ENCODE results near the gene ENPEP.
A peak's percentile ranks its signal among the peaks of the same experiment; 100 is the strongest.

ENPEP gene

DNA sequence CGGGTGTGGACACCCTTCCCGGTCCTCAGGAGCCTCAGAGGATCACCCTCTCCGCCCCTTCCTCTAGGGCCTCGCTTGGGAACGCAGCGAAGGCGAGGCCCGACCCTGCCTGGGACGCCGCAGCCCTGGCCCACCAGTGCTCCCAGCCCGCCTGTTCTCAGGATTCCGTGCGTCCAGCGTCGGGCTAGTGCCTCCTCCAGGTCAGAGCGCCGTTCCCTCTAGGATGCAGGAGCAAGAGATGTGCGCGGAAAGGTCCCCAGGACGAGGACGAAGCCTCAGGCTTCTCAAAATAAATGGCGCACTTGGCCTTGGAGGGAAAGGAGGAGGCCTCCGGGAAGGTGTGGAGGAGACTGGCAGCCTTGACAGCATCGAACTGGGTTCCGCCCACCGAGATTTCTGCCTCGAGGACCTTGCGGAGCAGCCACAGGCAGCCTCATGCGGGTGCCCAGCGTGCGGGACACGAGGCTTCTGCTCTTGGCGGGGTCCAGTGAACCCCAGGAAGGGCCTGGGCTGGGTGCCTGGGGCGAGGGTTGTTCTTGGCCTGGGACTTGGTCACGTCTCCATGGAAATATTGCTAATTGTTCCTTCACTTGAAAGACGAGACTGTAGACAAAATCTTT lies 111.8 kb downstream of the ENPEP start:
- Histone ChIP-seq H3K4me1 (ENCODE audit: insufficient read depth, poor library complexity, severe bottlenecking) (no peaks in the 10 kb centered on the region), H3K4me3 (ENCODE audit: severe bottlenecking) (no peak overlapping the region), H3K9me3 (ENCODE audit: severe bottlenecking) (no peaks in the 10 kb centered on the region), H3K27me3 (ENCODE audit: insufficient read depth, poor library complexity, severe bottlenecking) (no peaks in the 10 kb centered on the region), H3K36me3 (ENCODE audit: low read depth) (no peaks in the 10 kb centered on the region), H3K27ac (ENCODE audit: poor library complexity, severe bottlenecking) (no peak overlapping the region)
- TF ChIP-seq, protein P1, sequence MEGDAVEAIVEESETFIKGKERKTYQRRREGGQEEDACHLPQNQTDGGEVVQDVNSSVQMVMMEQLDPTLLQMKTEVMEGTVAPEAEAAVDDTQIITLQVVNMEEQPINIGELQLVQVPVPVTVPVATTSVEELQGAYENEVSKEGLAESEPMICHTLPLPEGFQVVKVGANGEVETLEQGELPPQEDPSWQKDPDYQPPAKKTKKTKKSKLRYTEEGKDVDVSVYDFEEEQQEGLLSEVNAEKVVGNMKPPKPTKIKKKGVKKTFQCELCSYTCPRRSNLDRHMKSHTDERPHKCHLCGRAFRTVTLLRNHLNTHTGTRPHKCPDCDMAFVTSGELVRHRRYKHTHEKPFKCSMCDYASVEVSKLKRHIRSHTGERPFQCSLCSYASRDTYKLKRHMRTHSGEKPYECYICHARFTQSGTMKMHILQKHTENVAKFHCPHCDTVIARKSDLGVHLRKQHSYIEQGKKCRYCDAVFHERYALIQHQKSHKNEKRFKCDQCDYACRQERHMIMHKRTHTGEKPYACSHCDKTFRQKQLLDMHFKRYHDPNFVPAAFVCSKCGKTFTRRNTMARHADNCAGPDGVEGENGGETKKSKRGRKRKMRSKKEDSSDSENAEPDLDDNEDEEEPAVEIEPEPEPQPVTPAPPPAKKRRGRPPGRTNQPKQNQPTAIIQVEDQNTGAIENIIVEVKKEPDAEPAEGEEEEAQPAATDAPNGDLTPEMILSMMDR (IDR thresholded peaks at IDR 0.05; ENCODE audit: poor library complexity, severe bottlenecking): no peak
- ATAC-seq (ENCODE audit: low read depth) (no peak), DNase-seq (ENCODE audit: low spot score) (no peak)

DNA sequence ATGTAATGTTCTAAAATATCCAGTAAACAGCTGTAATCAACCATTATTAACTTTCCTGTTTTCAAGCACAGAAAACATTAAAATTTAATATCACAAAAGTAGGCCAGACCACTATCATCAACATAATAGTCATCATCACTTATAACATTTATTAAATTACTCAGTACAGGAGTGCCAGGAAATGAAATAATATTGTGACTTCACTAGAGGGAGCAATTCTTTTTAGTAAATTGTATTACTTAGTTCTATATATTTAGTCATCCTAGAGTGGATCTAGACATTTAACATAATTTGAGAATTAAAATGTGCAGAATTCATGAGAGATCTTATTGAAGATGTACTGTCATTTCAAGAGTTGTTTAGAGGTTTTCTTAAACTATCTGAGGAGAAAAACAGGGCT lies 113.3 kb downstream of the ENPEP start:
- no peaks in the 10 kb centered on the region for H3K4me1 ChIP-seq (ENCODE audit: insufficient read depth, poor library complexity, severe bottlenecking)
- TF ChIP-seq, protein P1 (IDR thresholded peaks at IDR 0.05; ENCODE audit: poor library complexity, severe bottlenecking): peak; percentile 55
- H3K36me3 ChIP-seq (ENCODE audit: low read depth): no peaks in the 10 kb centered on the region
- no peak for DNase-seq (ENCODE audit: low spot score)
- H3K27ac ChIP-seq (ENCODE audit: poor library complexity, severe bottlenecking): no peak overlapping the region
- no peaks in the 10 kb centered on the region for H3K9me3 ChIP-seq (ENCODE audit: severe bottlenecking)
- H3K27me3 ChIP-seq (ENCODE audit: insufficient read depth, poor library complexity, severe bottlenecking): no peaks in the 10 kb centered on the region
- ATAC-seq (ENCODE audit: low read depth): no peak; the same call in 2 of the 3 replicates
- H3K4me3 ChIP-seq (ENCODE audit: severe bottlenecking): no peak overlapping the region

DNA sequence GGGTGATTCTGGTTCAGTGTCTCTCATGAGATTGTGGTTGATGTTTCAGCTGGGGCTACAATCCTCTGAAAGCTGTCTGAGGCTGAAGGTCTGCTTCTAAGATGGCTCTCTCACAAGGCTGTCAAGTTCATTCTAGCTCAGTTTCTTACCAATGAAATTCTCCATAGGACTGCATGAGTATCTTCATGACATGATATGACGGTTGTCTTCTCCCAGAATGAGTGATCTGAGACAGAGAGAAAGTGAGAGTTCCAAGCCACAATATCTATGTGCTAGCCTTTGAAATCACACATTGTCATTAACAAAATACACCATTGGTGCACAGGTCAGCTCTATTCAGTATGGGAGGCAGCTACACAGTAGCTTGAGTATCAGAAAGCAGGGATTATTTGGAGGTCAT lies 119.6 kb downstream of the ENPEP start:
- Histone ChIP-seq H3K27me3 (ENCODE audit: insufficient read depth, poor library complexity, severe bottlenecking) (no peaks in the 10 kb centered on the region), H3K4me3 (ENCODE audit: severe bottlenecking) (no peak overlapping the region), H3K9me3 (ENCODE audit: severe bottlenecking) (no peaks in the 10 kb centered on the region), H3K4me1 (ENCODE audit: insufficient read depth, poor library complexity, severe bottlenecking) (no peaks in the 10 kb centered on the region), H3K27ac (ENCODE audit: poor library complexity, severe bottlenecking) (no peak overlapping the region), H3K36me3 (ENCODE audit: low read depth) (no peaks in the 10 kb centered on the region)
- TF ChIP-seq, protein P1 (IDR thresholded peaks at IDR 0.05; ENCODE audit: poor library complexity, severe bottlenecking): no peak
- ATAC-seq (ENCODE audit: low read depth) (no peak), DNase-seq (ENCODE audit: low spot score) (no peak)

DNA sequence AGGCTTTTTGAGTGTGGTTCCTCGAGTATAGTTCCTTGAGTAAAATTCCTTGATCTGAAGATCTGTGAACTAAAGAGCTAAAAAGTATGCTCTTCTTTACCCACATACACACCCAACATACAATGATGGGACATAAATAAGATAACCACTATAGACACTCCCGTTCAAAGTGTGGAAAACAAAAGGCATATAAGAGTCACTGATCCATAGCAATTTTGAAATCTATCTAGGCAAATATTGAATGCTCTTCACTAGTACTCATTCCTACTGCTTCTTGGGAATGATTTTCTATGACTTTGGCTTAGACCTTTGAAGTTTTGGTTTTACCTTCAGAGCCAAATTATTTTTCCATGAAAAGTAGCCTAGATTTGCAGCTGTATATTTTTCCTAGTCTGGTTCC lies 120.5 kb downstream of the ENPEP start:
- H3K4me1 ChIP-seq (ENCODE audit: insufficient read depth, poor library complexity, severe bottlenecking): no peaks in the 10 kb centered on the region
- no peak overlapping the region for H3K4me3 ChIP-seq (ENCODE audit: severe bottlenecking)
- ATAC-seq (ENCODE audit: low read depth) (no peak), DNase-seq (ENCODE audit: low spot score) (no peak)
- H3K27ac ChIP-seq (ENCODE audit: poor library complexity, severe bottlenecking): no peak overlapping the region
- H3K36me3 ChIP-seq (ENCODE audit: low read depth): no peaks in the 10 kb centered on the region
- no peaks in the 10 kb centered on the region for H3K9me3 ChIP-seq (ENCODE audit: severe bottlenecking)
- TF ChIP-seq, protein P1 (IDR thresholded peaks at IDR 0.05; ENCODE audit: poor library complexity, severe bottlenecking): no peak
- H3K27me3 ChIP-seq (ENCODE audit: insufficient read depth, poor library complexity, severe bottlenecking): no peaks in the 10 kb centered on the region

DNA sequence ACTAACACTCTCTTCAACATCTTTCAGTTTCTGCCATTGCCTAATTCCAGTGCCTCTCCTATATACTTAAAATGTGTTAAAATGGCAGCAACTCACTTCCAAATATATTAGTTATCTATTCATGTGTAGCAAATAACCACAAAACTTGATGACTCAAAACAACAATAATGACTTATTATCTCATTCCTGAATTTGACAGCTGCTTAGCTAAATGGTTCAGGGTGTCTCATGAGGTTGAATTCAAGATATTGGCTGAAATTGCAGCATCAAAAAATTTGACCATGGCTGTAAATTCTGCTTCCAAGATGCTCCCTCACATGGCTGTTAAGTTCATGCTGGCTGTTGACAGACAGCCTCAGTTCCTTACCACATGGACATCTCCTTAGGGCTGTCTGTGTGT lies 121.6 kb downstream of the ENPEP start:
- no peaks in the 10 kb centered on the region for H3K4me1 ChIP-seq (ENCODE audit: insufficient read depth, poor library complexity, severe bottlenecking)
- no peaks in the 10 kb centered on the region for H3K9me3 ChIP-seq (ENCODE audit: severe bottlenecking)
- H3K27me3 ChIP-seq (ENCODE audit: insufficient read depth, poor library complexity, severe bottlenecking): no peaks in the 10 kb centered on the region
- H3K36me3 ChIP-seq (ENCODE audit: low read depth): no peaks in the 10 kb centered on the region
- no peak for ATAC-seq (ENCODE audit: low read depth)
- DNase-seq (ENCODE audit: low spot score): no peak
- H3K4me3 ChIP-seq (ENCODE audit: severe bottlenecking): no peak overlapping the region
- no peak overlapping the region for H3K27ac ChIP-seq (ENCODE audit: poor library complexity, severe bottlenecking)
- TF ChIP-seq, protein P1 (IDR thresholded peaks at IDR 0.05; ENCODE audit: poor library complexity, severe bottlenecking): no peak

Measured in RWPE2 (cell line).